HCT116 (cell line): Measurements from ENCODE around the gene ATP5PD. TPM values are rescaled to one million over a fixed set of nuclear protein-coding genes. Genes with fewer than 3 reads are reported as not detected.

Experiments used
- ATAC-seq: fragments of 200-7000 bp; cut with Tn5 transposase; 2 replicates; pipeline ENCODE4 v1.9.1; 2020; ENCODE audit warnings: mild to moderate bottlenecking, moderate library complexity
- BruUV-seq: library from RNA; stranded (reverse); fragments of 400-500 nt; replicated peaks from 2 replicates; lab custom pipeline; 2021; lab: Mats Ljungman, UMichigan
- CTCF ChIA-PET: fragments of 300-600 bp; sonication (Branson Sonifier 250); formaldehyde crosslinking; loops from one replicate; lab custom pipeline; 2021; ENCODE audit warnings: antibody characterized with exemption; lab: Charles Lee
- POLR2A ChIA-PET: fragments of 300-600, 350-600 bp; sonication (Branson Sonifier 250); formaldehyde crosslinking; loops from one replicate; lab custom pipeline; 2021; ENCODE audit warnings: antibody characterized with exemption; lab: Charles Lee
- RAD21 ChIA-PET, 2 experiments: fragments of 300-600 bp; sonication (Branson Sonifier 250); formaldehyde crosslinking; loops; one replicate each; lab custom pipeline; 2023; ENCODE audit warnings: low total read pairs in 2 of 2; ENCODE audit not compliant: uncharacterized antibody in 2 of 2, unreplicated experiment in 2 of 2, low non-redundant PET in 1 of 2; lab: Charles Lee
- DNase-seq: peaks from one replicate; pipeline ENCODE4 v3.0.0-alpha.2; 2010; ENCODE audit warnings: low read depth, low spot score
- H2AFZ ChIP-seq: fragments of 200-600 bp; shearing (Covaris generic), sonication (generic); 2 replicates; pipeline ENCODE4 v1.6.1; 2017; ENCODE audit warnings: low read depth, mixed run types, mixed read lengths, antibody characterized with exemption, low read length; ENCODE audit not compliant: poor library complexity, severe bottlenecking
- H3K27ac ChIP-seq: 2 replicates; pipeline ENCODE4 v1.5.1; 2012; ENCODE audit warnings: low read depth, low read length
- H3K27me3 ChIP-seq: fragments of 200-600 bp; sonication (generic); 2 replicates; pipeline ENCODE4 v1.6.1; 2016; ENCODE audit warnings: mixed run types, low read length, mixed read lengths; ENCODE audit not compliant: insufficient read depth
- H3K36me3 ChIP-seq, 2 experiments: fragments of 200-500 bp in 1 of 2; fragments of 200-600 bp in 1 of 2; sonication (Bioruptor generic) in 1 of 2; sonication (generic) in 1 of 2; 2 replicates each; pipeline versions ENCODE4 v1.5.1 to v1.6.1; 2014 to 2016; ENCODE audit warnings: low read length in 2 of 2, inconsistent platforms in 1 of 2, mixed read lengths in 1 of 2, mixed run types in 1 of 2; ENCODE audit not compliant: insufficient read depth in 2 of 2, control insufficient read depth in 1 of 2
- H3K4me1 ChIP-seq, 2 experiments: fragments of 200-600 bp in 1 of 2; sonication (generic) in 1 of 2; 2 replicates each; pipeline versions ENCODE4 v1.5.1 to v1.6.1; 2012 to 2017; ENCODE audit warnings: low read length in 2 of 2, inconsistent platforms in 1 of 2, mild to moderate bottlenecking in 1 of 2, mixed read lengths in 1 of 2, mixed run types in 1 of 2, moderate library complexity in 1 of 2; ENCODE audit not compliant: insufficient read depth in 2 of 2, control insufficient read depth in 1 of 2
- H3K4me2 ChIP-seq: fragments of 200-600 bp; sonication (generic); 2 replicates; pipeline ENCODE4 v1.6.1; 2017; ENCODE audit warnings: mixed run types, low read length, mixed read lengths
- H3K4me3 ChIP-seq, 2 experiments: fragments of 200-600 bp in 1 of 2; sonication (generic) in 1 of 2; replicated peaks in 1 of 2; 2 replicates each; pipeline ENCODE4 v1.5.1; 2011 to 2016; ENCODE audit warnings: low read length in 2 of 2, control low read depth in 1 of 2, low read depth in 1 of 2, mild to moderate bottlenecking in 1 of 2, mixed read lengths in 1 of 2, mixed run types in 1 of 2
- H3K79me2 ChIP-seq: fragments of 200-600 bp; sonication (generic); 2 replicates; pipeline ENCODE4 v1.6.1; 2017; ENCODE audit warnings: mild to moderate bottlenecking, mixed run types, low read length, moderate library complexity, mixed read lengths; ENCODE audit not compliant: insufficient read depth
- H3K9ac ChIP-seq: fragments of 200-600 bp; sonication (generic); 2 replicates; pipeline ENCODE4 v1.6.1; 2016; ENCODE audit warnings: low read length, mixed read lengths
- H3K9me2 ChIP-seq: fragments of 200-600 bp; sonication (generic), shearing (Covaris generic); 2 replicates; pipeline ENCODE4 v1.6.1; 2017; ENCODE audit warnings: mixed run types, mild to moderate bottlenecking, moderate library complexity; ENCODE audit not compliant: insufficient read depth
- H3K9me3 ChIP-seq, 2 experiments: fragments of 200-500 bp in 1 of 2; fragments of 200-600 bp in 1 of 2; sonication (Bioruptor generic) in 1 of 2; sonication (generic) in 1 of 2; 2 replicates each; pipeline ENCODE4 v1.6.1; 2014 to 2017; ENCODE audit warnings: low read length in 2 of 2, mixed read lengths in 2 of 2, inconsistent platforms in 1 of 2, low read depth in 1 of 2, mild to moderate bottlenecking in 1 of 2, mixed run types in 1 of 2, moderate library complexity in 1 of 2; ENCODE audit not compliant: control insufficient read depth in 1 of 2, insufficient read depth in 1 of 2
- H4K20me1 ChIP-seq: fragments of 200-600 bp; sonication (generic), shearing (Covaris generic); 2 replicates; pipeline ENCODE4 v1.6.1; 2017; ENCODE audit warnings: mixed run types, mild to moderate bottlenecking, moderate library complexity; ENCODE audit not compliant: insufficient read depth
- CEBPB ChIP-seq: IDR thresholded peaks from 2 replicates; pipeline ENCODE4 v1.6.1; 2012; ENCODE audit warnings: low read depth
- EGR1 ChIP-seq: IDR thresholded peaks from 2 replicates; pipeline ENCODE4 v1.6.1; 2012; ENCODE audit warnings: low read depth
- ELF1 ChIP-seq: IDR thresholded peaks from 2 replicates; pipeline ENCODE4 v1.6.1; 2012; ENCODE audit warnings: low read depth, borderline replicate concordance
- EZH2 ChIP-seq: fragments of 200-600 bp; sonication (generic); IDR thresholded peaks from 2 replicates; pipeline ENCODE4 v1.6.1; 2017; ENCODE audit warnings: antibody characterized with exemption, mixed run types
- EZH2phosphoT487 ChIP-seq: fragments of 200-600 bp; IDR thresholded peaks from 2 replicates; pipeline ENCODE4 v1.6.1; 2018; ENCODE audit warnings: antibody characterized with exemption, borderline replicate concordance
- POLR2AphosphoS5 ChIP-seq: IDR thresholded peaks from 2 replicates; pipeline ENCODE4 v1.6.1; 2011; ENCODE audit warnings: mild to moderate bottlenecking, low read depth, low read length, moderate library complexity
- SRF ChIP-seq: IDR thresholded peaks from 2 replicates; pipeline ENCODE4 v1.6.1; 2012; ENCODE audit warnings: low read depth
- ZBTB33 ChIP-seq: IDR thresholded peaks from 2 replicates; pipeline ENCODE4 v1.6.1; 2011; ENCODE audit warnings: mild to moderate bottlenecking, low read length, moderate library complexity; ENCODE audit not compliant: insufficient replicate concordance; ENCODE audit errors: extremely low read depth
- intact Hi-C: fragments of 100-400 bp; cut with micrococcal nuclease; formaldehyde crosslinking; loops from 2 replicates; pipeline ENCODE4 v1.10.0; 2022
- total RNA-seq: library from RNA; stranded (reverse); gene quantifications from one replicate; pipeline ENCODE4 v1.2.1, GENCODE V29; 2021; ENCODE audit not compliant: unreplicated experiment

Gene ATP5PD
- total RNA-seq, 1 experiment from 2014 or later: 407 TPM

GRCh38 chr17:75049706-75050105, 2.9 kb upstream of the ATP5PD start:
- Histone ChIP-seq H4K20me1 (no peaks in the 10 kb centered on the region), H3K36me3 (peaks cover 13 to 25% of the 10 kb centered on the region in 2 experiments; a peak in 3 of 4 replicates), H3K27ac (no peak overlapping the region), H3K79me2 (peaks cover 38% of the 10 kb centered on the region), H3K9me3 (no peaks in the 10 kb centered on the region), H2AFZ (no peak overlapping the region), H3K9ac (no peak overlapping the region), H3K4me2 (no peak overlapping the region), H3K9me2 (no peaks in the 10 kb centered on the region), H3K4me1 (peaks cover 10 to 18% of the 10 kb centered on the region in 2 experiments; a peak in 3 of 4 replicates), H3K4me3 (no peak overlapping the region), H3K27me3 (no peaks in the 10 kb centered on the region)
- ChIA-PET RAD21 (no interaction called here), CTCF (interaction anchor here (1.0 to 2.1 kb wide), 2 partner anchors 64 to 356 kb away, joined by 3 to 6 read pairs; partner anchors contain the start of gene GRB2), POLR2A (interaction anchor here (1.2 to 1.5 kb wide), 3 partner anchors 29 to 46 kb away, joined by 3 to 5 read pairs (median 4); partner anchors contain the start of gene SLC16A5)
- DNase-seq (no peak), ATAC-seq (no peak)
- no peak for TF ChIP-seq ZBTB33
- no peak for TF ChIP-seq CEBPB
- TF ChIP-seq EZH2phosphoT487: no peak
- TF ChIP-seq EZH2: no peak
- TF ChIP-seq SRF: no peak
- no peak for TF ChIP-seq ELF1
- no peak for TF ChIP-seq EGR1
- no peak for TF ChIP-seq POLR2AphosphoS5
- intact Hi-C loops: loop anchor here (10.0 kb wide), 1 partner anchor 55 kb away; the partner anchor contains the start of gene ARMC7
- no TSS peak for BruUV-seq
